Activated CD4-positive, alpha-beta T cell treated with anti-CD3 and anti-CD28 coated beads for 48 hours (primary cell): ENCODE results near the gene TWIST1.

ENCODE experiments used
- DNase-seq: peaks from one replicate; pipeline ENCODE4 v3.0.0-alpha.2; 2020

TWIST1 gene

GRCh38 chr7:19094138-19094537, 23.3 kb downstream of the TWIST1 start:
- no peak for DNase-seq

- DNase-seq = no peak
Measured at GRCh38 chr7:19091550-19092200, 25.8 kb downstream of the TWIST1 start.

GRCh38 chr7:19090526-19090925, 26.9 kb downstream of the TWIST1 start:
- no peak for DNase-seq

DNA sequence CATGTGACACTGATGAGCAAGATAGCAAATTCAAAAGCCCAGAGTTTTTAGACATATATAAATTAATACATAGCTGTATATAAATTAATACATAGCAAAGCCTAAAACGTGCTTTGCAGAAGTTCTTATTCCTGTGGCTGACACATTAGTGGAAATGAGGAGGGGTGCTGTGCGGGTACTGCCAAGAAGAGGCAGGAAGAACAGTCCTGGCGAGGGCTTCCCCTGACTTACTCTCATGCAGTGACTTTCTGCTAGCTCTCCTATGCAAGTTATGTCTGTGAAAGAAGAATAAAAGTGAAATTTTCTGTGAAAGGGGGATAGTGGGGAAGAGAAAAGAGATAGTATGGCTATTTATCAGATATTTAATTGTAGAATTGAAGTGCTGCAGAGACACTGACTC, 27.6 kb downstream of the TWIST1 start:
- no peak for DNase-seq

GRCh38 chr7:19089378-19089777, 28.1 kb downstream of the TWIST1 start:
- no peak for DNase-seq

GRCh38 chr7:19080093-19080492, 37.3 kb downstream of the TWIST1 start:
- no peak for DNase-seq

- no peak for DNase-seq
Measured at GRCh38 chr7:19079066-19079465, 38.4 kb downstream of the TWIST1 start.

DNA sequence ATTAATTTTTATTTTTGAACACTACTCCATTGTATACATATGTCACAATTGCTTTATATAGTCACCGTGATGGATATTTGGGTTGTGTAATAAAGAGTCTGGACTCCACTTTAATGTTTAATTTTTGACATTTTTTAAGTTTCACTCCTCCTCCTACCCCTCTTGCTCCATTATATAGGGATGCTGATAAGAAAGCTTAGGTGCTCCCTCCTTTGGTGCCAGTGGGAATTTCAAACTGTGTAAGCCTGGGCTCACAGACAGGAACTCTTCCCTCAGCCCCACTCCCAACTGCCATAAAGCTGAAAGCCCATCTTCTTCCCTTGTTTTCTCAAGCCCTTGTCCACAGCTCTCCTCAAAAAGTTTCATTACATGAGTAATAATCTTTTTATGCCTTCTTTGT, 47.6 kb downstream of the TWIST1 start:
- no peak for DNase-seq

DNA sequence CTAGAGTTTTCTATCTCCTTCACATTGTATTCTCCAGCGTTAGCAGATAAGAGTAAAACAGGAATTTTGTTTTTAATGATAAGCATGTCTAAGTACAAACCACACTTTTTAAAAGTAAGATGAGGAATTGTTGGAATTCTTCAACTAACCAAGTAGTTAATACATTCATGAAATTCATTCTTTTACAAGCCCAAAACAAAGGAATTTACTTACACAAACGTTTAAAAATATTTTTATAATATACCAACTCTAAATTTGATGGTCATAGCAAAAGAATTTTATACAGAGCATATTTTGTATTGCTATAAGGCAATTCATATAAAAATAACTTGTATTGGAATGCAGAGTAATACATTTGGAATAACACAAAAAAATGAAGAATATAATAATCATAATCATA, 51.3 kb downstream of the TWIST1 start:
- no peak for DNase-seq
